ENCODE measurements around the gene SLC4A5. TPM values are rescaled to one million over a fixed set of nuclear protein-coding genes. Genes with fewer than 3 reads are reported as not detected.

SLC4A5 gene
- total RNA-seq, 1 donor from 2014 or later, result 4.1 TPM

DNA sequence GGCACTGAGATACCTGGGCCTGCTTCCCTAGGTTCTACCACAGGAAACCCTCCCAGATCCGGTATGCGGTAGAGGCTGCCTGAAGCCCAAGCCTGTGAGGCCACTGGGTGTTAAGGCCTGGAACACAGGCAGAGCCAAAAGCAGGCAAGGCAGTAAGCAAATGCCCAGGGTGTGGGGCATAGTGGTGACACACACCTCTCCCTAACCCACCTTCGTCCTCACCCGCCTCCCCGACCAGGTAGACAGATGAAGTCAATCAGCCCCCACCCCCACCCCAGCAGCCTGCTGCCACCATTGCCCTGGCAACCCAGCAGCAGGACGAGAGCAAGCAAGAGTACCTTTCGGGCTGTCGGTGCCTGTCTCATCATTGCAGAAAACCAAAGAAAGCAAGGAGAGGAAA lies 30.8 kb upstream of the SLC4A5 start:
- H3K27me3 Mint-ChIP-seq, result no peaks in the 10 kb centered on the region
- H3K27ac Mint-ChIP-seq, result peak overlapping the region; percentile 73
- no peaks in the 10 kb centered on the region for H3K9me3 Mint-ChIP-seq (ENCODE audit: low read depth)
- peak overlapping the region; percentile 81 for H3K4me3 Mint-ChIP-seq (ENCODE audit: low read depth)
- TF ChIP-seq, protein P1, sequence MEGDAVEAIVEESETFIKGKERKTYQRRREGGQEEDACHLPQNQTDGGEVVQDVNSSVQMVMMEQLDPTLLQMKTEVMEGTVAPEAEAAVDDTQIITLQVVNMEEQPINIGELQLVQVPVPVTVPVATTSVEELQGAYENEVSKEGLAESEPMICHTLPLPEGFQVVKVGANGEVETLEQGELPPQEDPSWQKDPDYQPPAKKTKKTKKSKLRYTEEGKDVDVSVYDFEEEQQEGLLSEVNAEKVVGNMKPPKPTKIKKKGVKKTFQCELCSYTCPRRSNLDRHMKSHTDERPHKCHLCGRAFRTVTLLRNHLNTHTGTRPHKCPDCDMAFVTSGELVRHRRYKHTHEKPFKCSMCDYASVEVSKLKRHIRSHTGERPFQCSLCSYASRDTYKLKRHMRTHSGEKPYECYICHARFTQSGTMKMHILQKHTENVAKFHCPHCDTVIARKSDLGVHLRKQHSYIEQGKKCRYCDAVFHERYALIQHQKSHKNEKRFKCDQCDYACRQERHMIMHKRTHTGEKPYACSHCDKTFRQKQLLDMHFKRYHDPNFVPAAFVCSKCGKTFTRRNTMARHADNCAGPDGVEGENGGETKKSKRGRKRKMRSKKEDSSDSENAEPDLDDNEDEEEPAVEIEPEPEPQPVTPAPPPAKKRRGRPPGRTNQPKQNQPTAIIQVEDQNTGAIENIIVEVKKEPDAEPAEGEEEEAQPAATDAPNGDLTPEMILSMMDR (IDR thresholded peaks at IDR 0.05; ENCODE audit: unreplicated experiment), result no peak
- H3K36me3 Mint-ChIP-seq (ENCODE audit: insufficient read depth), result peaks cover 15% of the 10 kb centered on the region
- DNase-seq (ENCODE audit: low spot score, unreplicated experiment), result no peak
- peaks cover 19% of the 10 kb centered on the region for H3K4me1 Mint-ChIP-seq (ENCODE audit: low read depth)

- no peak for DNase-seq (ENCODE audit: low spot score, unreplicated experiment)
- peaks cover 19% of the 10 kb centered on the region for H3K36me3 Mint-ChIP-seq (ENCODE audit: insufficient read depth)
- H3K9me3 Mint-ChIP-seq (ENCODE audit: low read depth), result no peaks in the 10 kb centered on the region
- H3K4me3 Mint-ChIP-seq (ENCODE audit: low read depth), result peak overlapping the region; percentile 29
- TF ChIP-seq, protein P1 (IDR thresholded peaks at IDR 0.05; ENCODE audit: unreplicated experiment), result no peak
- H3K27ac Mint-ChIP-seq, result peak overlapping the region; percentile 29
- H3K27me3 Mint-ChIP-seq, result no peaks in the 10 kb centered on the region
- H3K4me1 Mint-ChIP-seq (ENCODE audit: low read depth), result peaks cover 19% of the 10 kb centered on the region
Observed at GRCh38 chr2:74373221-74373676, 30.0 kb upstream of the SLC4A5 start.

- Mint-ChIP-seq H3K27me3 (no peaks in the 10 kb centered on the region), H3K27ac (peak overlapping the region; percentile 1), H3K4me1 (ENCODE audit: low read depth) (peaks cover 19% of the 10 kb centered on the region), H3K36me3 (ENCODE audit: insufficient read depth) (peaks cover 19% of the 10 kb centered on the region), H3K9me3 (ENCODE audit: low read depth) (no peaks in the 10 kb centered on the region), H3K4me3 (ENCODE audit: low read depth) (no peak overlapping the region)
- no peak for DNase-seq (ENCODE audit: low spot score, unreplicated experiment)
- TF ChIP-seq, protein P1 (IDR thresholded peaks at IDR 0.05; ENCODE audit: unreplicated experiment), result no peak
Observed at GRCh38 chr2:74372674-74373073, 29.5 kb upstream of the SLC4A5 start.

GRCh38 chr2:74371421-74371820 lies 28.2 kb upstream of the SLC4A5 start:
- no peaks in the 10 kb centered on the region for H3K27me3 Mint-ChIP-seq
- H3K27ac Mint-ChIP-seq, result no peak overlapping the region
- TF ChIP-seq, protein P1 (IDR thresholded peaks at IDR 0.05; ENCODE audit: unreplicated experiment), result no peak
- peaks cover 23% of the 10 kb centered on the region for H3K36me3 Mint-ChIP-seq (ENCODE audit: insufficient read depth)
- H3K9me3 Mint-ChIP-seq (ENCODE audit: low read depth), result no peaks in the 10 kb centered on the region
- DNase-seq (ENCODE audit: low spot score, unreplicated experiment), result no peak
- H3K4me3 Mint-ChIP-seq (ENCODE audit: low read depth), result no peak overlapping the region
- peaks cover 19% of the 10 kb centered on the region for H3K4me1 Mint-ChIP-seq (ENCODE audit: low read depth)

DNA sequence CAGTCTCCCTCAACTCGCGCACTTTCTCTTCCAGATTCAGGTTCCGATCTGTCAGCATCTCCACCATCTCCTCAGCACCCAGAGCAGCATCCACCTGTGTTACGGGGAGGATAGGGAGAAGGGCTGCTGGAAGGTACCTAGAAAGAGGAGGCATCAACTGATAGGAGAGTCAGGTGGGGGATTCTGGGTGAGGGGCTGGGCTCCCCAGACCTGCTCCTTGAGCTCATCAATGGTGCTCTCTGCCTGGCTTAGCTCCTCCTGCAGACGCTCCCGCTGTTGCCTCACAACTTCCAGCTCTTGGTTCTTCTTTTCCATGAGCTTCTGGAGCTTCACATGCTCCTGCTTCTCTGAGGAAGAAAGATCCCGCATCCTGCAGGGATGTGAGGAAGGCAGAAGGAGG lies 26.8 kb upstream of the SLC4A5 start:
- Mint-ChIP-seq H3K27ac (no peak overlapping the region), H3K4me3 (ENCODE audit: low read depth) (no peak overlapping the region), H3K4me1 (ENCODE audit: low read depth) (peaks cover 17% of the 10 kb centered on the region), H3K36me3 (ENCODE audit: insufficient read depth) (peaks cover 31% of the 10 kb centered on the region), H3K27me3 (no peaks in the 10 kb centered on the region), H3K9me3 (ENCODE audit: low read depth) (no peaks in the 10 kb centered on the region)
- TF ChIP-seq, protein P1 (IDR thresholded peaks at IDR 0.05; ENCODE audit: unreplicated experiment), result no peak
- no peak for DNase-seq (ENCODE audit: low spot score, unreplicated experiment)
